Effector memory CD4-positive, alpha-beta T cell (primary cell): Measurements from ENCODE around the gene ZNF493.
A peak's percentile ranks its signal among the peaks of the same experiment; 100 is the strongest.

Experiments used
- DNase-seq, 3 donors: peaks; one replicate each; pipeline ENCODE4 v3.0.0-alpha.2; 2020
- H3K27ac ChIP-seq: 2 replicates; pipeline ENCODE4 v1.7.0; 2013; ENCODE audit warnings: mild to moderate bottlenecking, low read length, moderate library complexity; ENCODE audit not compliant: insufficient read depth, poor library complexity, severe bottlenecking
- H3K27me3 ChIP-seq: replicated peaks from 2 replicates; pipeline ENCODE4 v1.7.0; 2013; ENCODE audit warnings: mild to moderate bottlenecking, low read length; ENCODE audit not compliant: insufficient read depth, control insufficient read depth, poor library complexity, severe bottlenecking
- H3K36me3 ChIP-seq: 2 replicates; pipeline ENCODE4 v1.7.0; 2013; ENCODE audit warnings: mild to moderate bottlenecking, low read length, moderate library complexity; ENCODE audit not compliant: control insufficient read depth, insufficient read depth
- H3K4me1 ChIP-seq: 2 replicates; pipeline ENCODE4 v1.7.0; 2013; ENCODE audit warnings: low read length, mild to moderate bottlenecking; ENCODE audit not compliant: control insufficient read depth, insufficient read depth, poor library complexity, severe bottlenecking
- H3K4me3 ChIP-seq: 2 replicates; pipeline ENCODE4 v1.7.0; 2013; ENCODE audit warnings: low read length, low read depth, mild to moderate bottlenecking; ENCODE audit not compliant: insufficient read depth, poor library complexity, severe bottlenecking
- H3K9me3 ChIP-seq: 2 replicates; pipeline ENCODE4 v1.7.0; 2013; ENCODE audit warnings: mild to moderate bottlenecking, low read length, moderate library complexity; ENCODE audit not compliant: control insufficient read depth

ZNF493 gene

DNA sequence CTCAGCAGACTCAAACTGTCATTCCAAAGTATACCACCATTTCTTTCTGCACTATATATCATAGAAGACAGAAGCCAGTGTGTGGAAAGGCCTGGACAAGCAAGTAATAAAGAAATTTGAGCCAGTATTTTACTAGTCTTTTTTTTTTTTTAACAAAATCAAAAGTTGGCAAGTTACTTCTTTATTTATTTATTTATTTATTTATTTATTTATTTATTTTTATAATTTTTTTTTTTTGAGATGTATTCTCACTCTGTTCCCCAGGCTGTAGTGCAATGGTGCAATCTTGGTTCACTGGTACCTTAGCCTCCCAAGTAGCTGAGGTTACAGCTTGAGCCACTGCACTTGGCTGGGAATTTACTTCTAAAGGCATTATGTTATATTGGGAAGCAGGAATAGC, 25.3 kb downstream of the ZNF493 start:
- Histone ChIP-seq H3K9me3 (peaks cover 38% of the 10 kb centered on the region), H3K4me3 (no peak overlapping the region), H3K36me3 (peaks cover 4% of the 10 kb centered on the region), H3K4me1 (no peaks in the 10 kb centered on the region), H3K27me3 (no peaks in the 10 kb centered on the region), H3K27ac (no peak overlapping the region)
- no peak for DNase-seq

DNA sequence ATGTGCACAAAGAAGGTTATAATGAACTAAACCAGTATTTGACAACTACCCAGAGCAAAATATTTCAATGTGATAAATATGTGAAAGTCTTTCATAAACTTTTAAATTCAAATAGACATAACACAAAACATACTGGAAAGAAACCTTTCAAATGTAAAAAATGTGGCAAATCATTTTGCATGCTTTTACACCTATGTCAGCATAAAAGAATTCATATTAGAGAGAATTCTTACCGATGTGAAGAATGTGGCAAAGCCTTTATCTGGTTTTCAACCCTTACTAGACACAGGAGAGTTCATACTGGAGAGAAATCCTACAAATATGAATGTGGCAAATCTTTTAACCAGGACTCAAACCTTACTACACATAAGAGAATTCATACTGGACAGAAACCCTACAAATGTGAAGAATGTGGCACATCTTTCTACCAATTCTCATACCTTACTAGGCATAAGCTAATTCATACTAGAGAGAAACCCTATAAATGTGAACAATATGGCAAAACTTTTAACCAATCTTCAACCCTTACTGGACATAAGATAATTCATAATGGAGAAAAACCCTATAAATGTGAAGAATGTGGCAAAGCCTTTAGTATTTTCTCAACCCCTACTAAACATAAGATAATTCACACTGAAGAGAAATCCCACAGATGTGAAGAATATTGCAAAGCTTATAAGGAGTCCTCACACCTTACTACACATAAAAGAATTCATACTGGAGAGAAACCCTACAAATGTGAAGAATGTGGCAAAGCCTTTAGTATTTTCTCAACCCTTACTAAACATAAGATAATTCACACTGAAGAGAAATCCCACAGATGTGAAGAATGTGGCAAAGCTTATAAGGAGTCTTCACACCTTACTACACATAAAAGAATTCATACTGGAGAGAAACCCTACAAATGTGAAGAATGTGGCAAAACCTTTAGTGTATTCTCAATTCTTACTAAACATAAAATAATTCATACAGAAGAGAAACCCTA, 26.4 kb downstream of the ZNF493 start:
- no peak overlapping the region for H3K27ac ChIP-seq
- peaks cover 42% of the 10 kb centered on the region for H3K9me3 ChIP-seq

DNA sequence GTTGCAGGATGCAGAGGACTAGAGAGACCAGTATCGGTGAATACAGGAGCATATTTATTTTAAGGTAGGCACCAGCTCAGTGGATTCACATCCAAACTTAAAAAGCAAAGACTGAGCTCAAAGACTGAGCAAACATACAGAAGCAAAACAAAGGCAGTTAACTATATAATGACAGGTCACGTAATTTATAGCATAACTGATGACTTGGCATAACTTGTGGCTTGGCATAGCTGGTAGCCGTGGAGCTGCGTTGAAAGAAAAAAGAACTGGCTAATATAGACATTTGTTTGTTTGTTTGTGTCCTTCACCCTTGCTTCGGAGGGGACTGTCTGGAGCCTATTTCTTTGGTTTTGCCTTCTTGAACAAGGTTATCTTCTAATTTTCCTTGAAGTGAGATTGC, 33.7 kb downstream of the ZNF493 start:
- H3K9me3 ChIP-seq, result peaks cover 61% of the 10 kb centered on the region
- DNase-seq, result no peak
- H3K27ac ChIP-seq, result no peak overlapping the region
- no peaks in the 10 kb centered on the region for H3K27me3 ChIP-seq
- H3K4me1 ChIP-seq, result no peaks in the 10 kb centered on the region
- H3K36me3 ChIP-seq, result no peaks in the 10 kb centered on the region
- no peak overlapping the region for H3K4me3 ChIP-seq

More for the DNA sequence above, 26.4 kb downstream of the ZNF493 start:
- DNase-seq, result no peak
- H3K36me3 ChIP-seq, result no peaks in the 10 kb centered on the region
- H3K27me3 ChIP-seq, result no peaks in the 10 kb centered on the region
- H3K4me1 ChIP-seq, result no peaks in the 10 kb centered on the region
- no peak overlapping the region for H3K4me3 ChIP-seq

DNA sequence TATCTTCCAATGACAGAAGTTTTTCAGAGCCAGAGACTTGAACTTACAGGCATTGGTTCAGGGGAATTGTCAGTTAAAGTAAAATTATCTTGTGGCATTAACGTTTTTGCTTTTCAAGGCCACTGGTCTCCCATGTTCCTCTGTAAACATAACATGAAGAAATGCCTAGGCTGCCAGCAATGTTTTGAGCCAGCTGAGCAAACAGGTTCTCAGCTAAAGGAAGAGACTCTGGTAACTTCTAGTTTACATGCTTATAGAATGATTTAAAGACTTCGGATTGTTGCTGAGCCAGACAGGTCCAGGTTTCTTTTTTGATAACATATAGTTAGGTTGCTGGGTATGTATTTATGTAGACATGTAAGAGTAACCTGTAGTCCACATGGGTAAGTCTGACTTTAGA, 35.7 kb downstream of the ZNF493 start:
- no peaks in the 10 kb centered on the region for H3K4me1 ChIP-seq
- no peaks in the 10 kb centered on the region for H3K27me3 ChIP-seq
- H3K36me3 ChIP-seq, result no peaks in the 10 kb centered on the region
- H3K27ac ChIP-seq, result no peak overlapping the region
- DNase-seq, result no peak
- no peak overlapping the region for H3K4me3 ChIP-seq
- peaks cover 66% of the 10 kb centered on the region for H3K9me3 ChIP-seq

DNA sequence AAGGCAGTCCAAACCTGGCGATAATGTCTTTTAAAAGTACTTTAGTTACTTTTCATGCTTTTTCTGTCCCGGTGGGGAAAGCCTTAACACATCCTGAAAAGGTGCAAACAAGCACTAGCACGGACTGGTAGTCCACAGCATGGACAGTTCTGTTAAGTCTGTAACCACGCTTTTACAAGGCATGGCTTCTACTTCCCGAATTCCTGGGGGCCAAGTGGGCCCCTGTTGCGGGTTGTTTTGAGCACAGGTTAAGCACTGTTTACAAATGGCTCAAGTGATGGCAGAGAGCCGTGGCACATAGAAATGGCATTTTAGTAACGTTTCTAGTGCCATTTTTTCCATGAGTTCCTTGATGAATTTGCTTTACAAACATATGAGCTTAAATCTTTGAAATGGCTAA, 37.6 kb downstream of the ZNF493 start:
- no peaks in the 10 kb centered on the region for H3K4me1 ChIP-seq
- no peak overlapping the region for H3K4me3 ChIP-seq
- H3K9me3 ChIP-seq, result peaks cover 56% of the 10 kb centered on the region
- no peaks in the 10 kb centered on the region for H3K36me3 ChIP-seq
- no peak overlapping the region for H3K27ac ChIP-seq
- no peak for DNase-seq
- H3K27me3 ChIP-seq, result no peaks in the 10 kb centered on the region

DNA sequence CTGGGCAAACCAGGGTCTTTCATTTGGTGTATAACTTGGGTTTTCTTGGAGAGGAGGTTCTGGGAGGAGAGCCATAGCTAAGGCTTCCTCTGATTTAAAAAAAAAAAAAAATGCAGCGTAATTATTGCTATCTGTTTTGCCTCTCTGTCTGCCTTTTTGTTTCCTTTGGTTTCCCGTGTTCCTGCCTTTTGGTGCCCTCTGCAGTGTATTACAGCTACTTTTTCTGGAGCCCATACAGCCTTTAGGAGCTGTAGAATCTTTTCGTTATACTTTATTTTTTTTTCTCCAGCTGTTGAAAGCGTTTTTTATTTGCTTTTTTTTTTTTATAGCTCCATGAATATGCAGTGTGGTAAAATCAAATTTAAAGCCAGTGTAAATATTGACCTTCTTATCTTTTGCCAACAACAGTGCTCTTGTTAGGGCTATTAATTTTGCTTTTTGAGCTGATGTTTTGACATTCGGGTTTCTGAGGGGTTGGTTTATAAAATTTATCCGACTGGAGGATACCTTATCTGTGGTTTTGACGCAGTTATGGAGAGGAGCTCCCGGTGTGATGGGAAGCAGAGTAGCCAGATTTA, 38.1 kb downstream of the ZNF493 start:
- H3K27me3 ChIP-seq, result no peaks in the 10 kb centered on the region

DNA sequence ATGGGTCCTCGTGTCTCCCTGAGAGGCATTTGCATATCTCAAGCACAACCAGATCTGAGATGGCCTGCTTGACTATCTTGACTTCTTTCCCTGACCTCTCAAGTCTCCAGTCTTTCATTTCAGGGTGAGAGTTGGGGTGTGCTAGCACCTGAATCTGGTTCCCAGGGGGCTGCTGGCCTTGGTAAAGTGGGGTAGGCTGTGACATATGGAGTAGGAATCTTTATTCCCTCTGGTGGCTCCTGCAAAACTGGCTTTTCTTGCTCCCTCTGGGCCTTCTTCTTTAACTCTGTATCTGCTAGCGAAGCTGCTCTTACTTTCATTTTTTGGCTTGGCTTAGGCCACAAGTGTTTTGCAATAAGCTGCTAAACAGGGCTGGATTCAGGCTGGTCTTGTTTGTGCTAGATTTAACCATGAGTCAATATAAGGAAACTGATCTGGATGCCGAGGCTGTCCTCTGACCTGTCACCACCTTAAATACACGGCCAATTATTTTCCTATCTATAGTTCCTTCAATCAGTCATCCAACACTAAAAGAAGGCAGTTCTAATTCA, 42.3 kb downstream of the ZNF493 start:
- no peaks in the 10 kb centered on the region for H3K27me3 ChIP-seq
- H3K27ac ChIP-seq, result no peak overlapping the region
- H3K36me3 ChIP-seq, result no peaks in the 10 kb centered on the region
- no peaks in the 10 kb centered on the region for H3K4me1 ChIP-seq
- peaks cover 21% of the 10 kb centered on the region for H3K9me3 ChIP-seq
- DNase-seq, result no peak
- H3K4me3 ChIP-seq, result no peak overlapping the region

More for the DNA sequence above, 38.1 kb downstream of the ZNF493 start:
- no peaks in the 10 kb centered on the region for H3K4me1 ChIP-seq
- H3K36me3 ChIP-seq, result no peaks in the 10 kb centered on the region
- H3K9me3 ChIP-seq, result peaks cover 52% of the 10 kb centered on the region
- H3K27ac ChIP-seq, result no peak overlapping the region
- no peak for DNase-seq
- H3K4me3 ChIP-seq, result peak overlapping the region; percentile 9

DNA sequence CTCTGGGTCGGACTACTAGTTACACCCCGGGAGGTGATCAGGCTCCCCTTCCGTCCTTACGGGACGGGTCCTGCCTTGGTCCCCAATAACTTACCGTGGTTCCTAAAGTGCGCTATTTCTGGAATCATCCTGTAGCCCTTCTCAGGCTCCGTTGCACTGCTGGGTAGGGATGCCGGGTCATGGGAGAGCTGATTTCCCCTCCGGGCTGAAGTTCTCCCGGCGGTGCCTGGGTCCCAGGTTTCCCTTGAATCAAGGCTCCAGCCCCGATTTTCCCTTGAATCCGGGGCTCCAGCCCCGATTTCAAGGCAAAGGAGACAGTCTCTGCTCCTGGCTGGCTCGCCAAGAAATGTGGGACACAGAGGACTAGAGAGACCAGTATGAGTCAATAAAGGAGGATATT, 43.4 kb downstream of the ZNF493 start:
- no peak overlapping the region for H3K4me3 ChIP-seq
- peaks cover 14% of the 10 kb centered on the region for H3K9me3 ChIP-seq
- H3K36me3 ChIP-seq, result no peaks in the 10 kb centered on the region
- no peaks in the 10 kb centered on the region for H3K4me1 ChIP-seq
- DNase-seq, result no peak
- H3K27ac ChIP-seq, result no peak overlapping the region
- H3K27me3 ChIP-seq, result no peaks in the 10 kb centered on the region

DNA sequence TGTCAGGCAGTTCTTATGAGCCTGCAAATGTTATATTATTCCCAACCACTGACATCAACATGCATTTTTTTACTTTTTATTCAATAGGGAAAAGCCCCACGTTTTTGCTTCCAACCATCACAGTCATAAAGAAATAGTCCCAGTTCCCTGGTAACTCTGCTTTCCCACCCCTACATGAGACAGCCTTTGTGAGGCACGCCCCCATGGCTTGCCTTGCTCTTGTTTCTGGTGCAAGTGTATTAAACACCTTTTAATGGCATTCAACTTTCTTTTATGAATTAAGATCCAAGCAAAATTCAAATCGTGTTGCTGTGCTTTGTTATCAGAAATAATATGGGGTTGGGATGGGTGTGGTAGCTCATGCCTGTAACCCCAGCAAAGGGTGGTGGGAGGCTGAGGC, 54.3 kb downstream of the ZNF493 start:
- Histone ChIP-seq H3K27ac (no peak overlapping the region), H3K4me1 (no peaks in the 10 kb centered on the region), H3K27me3 (no peaks in the 10 kb centered on the region), H3K4me3 (no peak overlapping the region), H3K36me3 (no peaks in the 10 kb centered on the region), H3K9me3 (no peaks in the 10 kb centered on the region)
- no peak for DNase-seq

DNA sequence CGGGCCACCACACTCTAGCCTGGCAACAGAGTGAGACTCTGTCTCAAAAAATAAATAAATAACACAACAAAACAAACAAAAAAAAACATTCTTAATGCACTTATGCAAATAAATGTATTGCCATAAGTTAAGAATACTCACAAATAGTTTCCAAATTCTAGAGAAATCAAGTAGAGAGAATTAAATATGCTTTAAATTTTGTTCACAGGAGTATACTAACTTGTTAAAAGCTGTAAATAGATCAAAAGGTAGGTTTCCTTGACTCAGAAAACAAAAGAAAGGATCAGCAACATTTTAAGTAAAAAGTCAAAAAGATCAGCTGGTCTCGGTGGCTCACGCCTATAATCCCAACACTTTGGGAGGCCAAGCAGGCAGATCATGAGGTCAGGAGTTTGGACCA, 58.0 kb downstream of the ZNF493 start:
- no peaks in the 10 kb centered on the region for H3K9me3 ChIP-seq
- H3K27me3 ChIP-seq, result no peaks in the 10 kb centered on the region
- DNase-seq, result no peak
- H3K4me1 ChIP-seq, result no peaks in the 10 kb centered on the region
- no peak overlapping the region for H3K4me3 ChIP-seq
- no peaks in the 10 kb centered on the region for H3K36me3 ChIP-seq
- no peak overlapping the region for H3K27ac ChIP-seq
